Ascending aorta (tissue), 2 donors: Measurements from ENCODE around the gene NEIL1. TPM values are rescaled to one million over a fixed set of nuclear protein-coding genes. Genes with fewer than 3 reads are reported as not detected.
"Not testable (repeated sequence)": the region's sequence is repeated elsewhere in the genome, so short reads cannot be mapped to it uniquely, and the experiment has no call there.

Source experiments
- DNase-seq, 2 donors: peaks; one replicate each; pipeline ENCODE4 v3.0.0-alpha.2; 2019; ENCODE audit warnings: low spot score in 2 of 2
- H3K27ac ChIP-seq, 2 donors: fragments of 200-600 bp; sonication (generic); one replicate each; pipeline ENCODE4 v1.5.1; 2016 to 2017; ENCODE audit warnings: mild to moderate bottlenecking in 1 of 2
- H3K27me3 ChIP-seq: fragments of 200-600 bp; sonication (generic); one replicate; pipeline ENCODE4 v1.5.1; 2017
- H3K36me3 ChIP-seq, 2 donors: fragments of 200-600 bp; sonication (generic); one replicate each; pipeline ENCODE4 v1.5.1; 2016
- H3K4me1 ChIP-seq, 2 donors: fragments of 200-600 bp; sonication (generic); one replicate each; pipeline ENCODE4 v1.5.1; 2016 to 2017; ENCODE audit warnings: mild to moderate bottlenecking in 1 of 2
- H3K4me3 ChIP-seq, 2 donors: fragments of 200-600 bp; sonication (generic); one replicate each; pipeline ENCODE4 v1.5.1; 2016 to 2017; ENCODE audit warnings: mild to moderate bottlenecking in 1 of 2
- H3K9me3 ChIP-seq, 2 donors: fragments of 200-600 bp; sonication (generic); one replicate each; pipeline ENCODE4 v1.5.1; 2016
- intact Hi-C: fragments of 100-400 bp; cut with DNase I; formaldehyde crosslinking; loops from one replicate; pipeline ENCODE4 v1.15.1; 2023
- total RNA-seq: library from RNA; depleted of rRNA; stranded (reverse); fragments of >200 nt; gene quantifications from one replicate; pipeline ENCODE4 v1.1.0, GENCODE V29; 2016
- TF ChIP-seq, protein P1 (sequence below), 3 experiments: fragments of 200-600 bp in 2 of 3; fragments of 450-650 bp in 1 of 3; sonication (generic) in 2 of 3; IDR thresholded peaks; one replicate each; pipeline ENCODE4 v1.5.1; 2016 to 2019; ENCODE audit warnings: antibody characterized with exemption in 3 of 3, mild to moderate bottlenecking in 1 of 3, moderate library complexity in 1 of 3

The NEIL1 gene
- total RNA-seq, 1 donor from 2014 or later = 104 TPM

DNA sequence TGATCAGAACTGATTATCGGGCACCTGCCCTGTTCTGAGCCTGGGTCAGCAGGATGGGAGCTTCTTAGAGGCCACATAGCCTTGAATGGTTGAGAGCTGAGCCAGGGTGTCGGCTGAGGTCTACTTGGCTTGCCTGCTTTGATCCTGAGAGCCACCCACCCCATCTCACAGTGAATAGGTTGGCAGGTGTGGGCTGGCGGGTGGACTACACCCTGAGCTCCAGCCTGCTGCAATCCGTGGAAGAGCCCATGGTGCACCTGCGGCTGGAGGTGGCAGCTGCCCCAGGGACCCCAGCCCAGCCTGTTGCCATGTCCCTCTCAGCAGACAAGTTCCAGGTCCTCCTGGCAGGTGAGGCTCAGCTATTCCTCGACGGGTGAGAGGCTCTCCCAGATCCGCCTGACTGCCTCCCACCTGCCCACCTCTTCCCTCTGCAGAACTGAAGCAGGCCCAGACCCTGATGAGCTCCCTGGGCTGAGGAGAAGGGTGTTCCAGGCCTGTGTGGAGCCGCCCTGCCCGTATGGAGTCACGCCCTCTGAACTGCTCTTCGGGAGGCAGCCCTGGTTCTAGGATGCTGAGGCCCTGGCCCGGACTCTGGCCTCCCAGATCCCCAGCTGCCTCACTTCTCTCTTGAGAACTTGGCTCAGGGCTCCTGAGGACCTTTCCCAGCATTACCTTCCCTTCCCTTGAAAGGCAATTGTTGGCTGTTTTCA lies 7.2 kb upstream of the NEIL1 start:
- H3K27me3 ChIP-seq = no peaks in the 10 kb centered on the region

DNA sequence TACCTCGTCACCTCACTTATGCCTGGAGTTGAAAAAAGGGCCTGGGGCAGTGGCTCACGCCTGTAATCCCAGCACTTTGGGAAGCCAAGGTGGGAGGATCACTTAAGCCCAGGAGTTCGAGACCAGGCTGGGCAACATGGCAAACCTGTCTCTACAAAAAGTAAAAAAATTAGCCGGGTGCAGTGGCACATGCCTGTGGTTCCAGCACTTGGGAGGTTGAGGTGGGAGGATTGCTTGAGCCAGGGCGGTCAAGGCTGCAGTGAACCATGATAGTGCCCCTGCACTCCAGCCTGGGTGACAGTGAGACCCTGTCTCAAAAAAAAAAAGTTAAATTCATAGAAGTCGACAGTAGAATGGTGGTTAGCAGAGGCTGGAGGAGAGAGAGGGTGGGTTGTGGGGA lies 4.6 kb upstream of the NEIL1 start:
- Histone ChIP-seq H3K4me3 (no peak overlapping the region), H3K9me3 (no peaks in the 10 kb centered on the region), H3K36me3 (peaks cover 5 to 11% of the 10 kb centered on the region in 2 donors), H3K27ac (no peak overlapping the region), H3K4me1 (peaks cover 0 to 3% of the 10 kb centered on the region in 2 donors), H3K27me3 (no peaks in the 10 kb centered on the region)
- intact Hi-C loops = no loop called here
- DNase-seq = no peak
- TF ChIP-seq, protein P1, sequence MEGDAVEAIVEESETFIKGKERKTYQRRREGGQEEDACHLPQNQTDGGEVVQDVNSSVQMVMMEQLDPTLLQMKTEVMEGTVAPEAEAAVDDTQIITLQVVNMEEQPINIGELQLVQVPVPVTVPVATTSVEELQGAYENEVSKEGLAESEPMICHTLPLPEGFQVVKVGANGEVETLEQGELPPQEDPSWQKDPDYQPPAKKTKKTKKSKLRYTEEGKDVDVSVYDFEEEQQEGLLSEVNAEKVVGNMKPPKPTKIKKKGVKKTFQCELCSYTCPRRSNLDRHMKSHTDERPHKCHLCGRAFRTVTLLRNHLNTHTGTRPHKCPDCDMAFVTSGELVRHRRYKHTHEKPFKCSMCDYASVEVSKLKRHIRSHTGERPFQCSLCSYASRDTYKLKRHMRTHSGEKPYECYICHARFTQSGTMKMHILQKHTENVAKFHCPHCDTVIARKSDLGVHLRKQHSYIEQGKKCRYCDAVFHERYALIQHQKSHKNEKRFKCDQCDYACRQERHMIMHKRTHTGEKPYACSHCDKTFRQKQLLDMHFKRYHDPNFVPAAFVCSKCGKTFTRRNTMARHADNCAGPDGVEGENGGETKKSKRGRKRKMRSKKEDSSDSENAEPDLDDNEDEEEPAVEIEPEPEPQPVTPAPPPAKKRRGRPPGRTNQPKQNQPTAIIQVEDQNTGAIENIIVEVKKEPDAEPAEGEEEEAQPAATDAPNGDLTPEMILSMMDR (IDR thresholded peaks at IDR 0.05) = no peak

More for the DNA sequence above, 7.2 kb upstream of the NEIL1 start:
- no peaks in the 10 kb centered on the region for H3K9me3 ChIP-seq
- TF ChIP-seq, protein P1 (IDR thresholded peaks at IDR 0.05) = no peak
- H3K4me1 ChIP-seq = peaks cover 3 to 5% of the 10 kb centered on the region in 2 donors
- no peak overlapping the region for H3K27ac ChIP-seq
- peaks cover 5 to 11% of the 10 kb centered on the region in 2 donors for H3K36me3 ChIP-seq
- no peak overlapping the region for H3K4me3 ChIP-seq
- DNase-seq = no peak
- intact Hi-C loops = loop anchor here (10.0 kb wide), 1 partner anchor 315 kb away; the partner anchor contains the start of gene PPCDC

DNA sequence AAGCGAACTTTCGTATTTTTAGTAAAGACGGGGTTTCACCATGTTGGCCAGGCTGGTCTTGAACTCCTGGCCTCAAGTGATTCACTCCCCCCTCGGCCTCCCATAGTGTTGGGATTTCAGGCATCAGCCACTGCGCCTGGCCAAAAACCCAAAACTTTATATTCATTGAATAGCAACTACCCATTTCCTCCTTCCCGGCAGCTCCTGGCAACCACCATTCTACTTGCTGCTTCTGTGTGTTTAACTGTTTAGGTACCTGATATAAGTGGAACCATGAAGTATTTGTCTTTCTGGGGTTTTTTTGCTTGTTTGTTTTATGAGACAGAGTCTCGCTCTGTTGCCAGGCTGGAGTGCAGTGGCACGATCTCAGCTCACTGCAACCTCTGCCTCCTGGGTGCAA lies 2.9 kb upstream of the NEIL1 start:
- intact Hi-C loops, H3K4me3 ChIP-seq, H3K9me3 ChIP-seq, H3K36me3 ChIP-seq, DNase-seq, H3K27ac ChIP-seq, H3K4me1 ChIP-seq, H3K27me3 ChIP-seq: not testable (repeated sequence)

DNA sequence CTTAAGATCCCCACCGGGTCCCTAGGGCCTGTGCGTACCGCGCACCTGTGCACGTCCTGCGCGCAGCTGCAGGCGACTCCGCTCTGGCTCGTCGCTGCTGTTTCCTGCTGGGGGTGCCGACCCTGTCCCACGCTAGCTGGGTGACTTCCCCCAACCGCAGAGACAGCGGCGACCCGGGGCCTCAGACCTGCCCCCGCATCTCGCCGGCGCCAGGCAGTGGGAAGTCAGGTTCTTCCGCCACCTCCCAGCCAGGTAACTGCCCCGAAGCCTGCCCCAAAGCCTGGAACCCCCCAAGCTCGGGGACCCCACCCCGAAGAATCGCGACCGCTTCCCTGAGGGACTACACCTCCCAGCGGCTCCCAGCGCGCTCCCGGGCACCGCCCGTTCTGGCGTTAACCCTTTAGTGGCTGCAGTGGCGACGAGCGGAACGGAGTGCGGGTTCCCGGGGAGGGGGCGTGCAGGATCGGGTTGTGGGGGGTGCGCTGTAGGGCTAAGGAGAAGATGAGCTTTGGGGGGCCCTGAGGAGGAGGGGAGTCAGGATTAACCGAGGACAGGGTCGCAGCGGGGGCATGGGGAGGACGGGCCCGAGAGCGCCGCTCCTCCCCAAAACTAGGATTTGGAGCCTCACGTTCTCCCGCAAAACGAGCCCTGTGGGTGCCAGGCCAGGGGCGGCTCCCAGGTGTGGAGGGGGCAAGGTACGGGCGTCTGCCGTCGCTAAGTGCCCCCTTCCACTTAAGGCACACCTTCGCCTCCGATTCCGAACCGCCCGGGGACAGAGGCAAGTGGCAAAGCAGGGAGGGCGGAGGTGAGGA lies 589 bp downstream of the NEIL1 start:
- DNase-seq = peak in 1 of 2 donors; percentile 74
- peak overlapping the region; percentile 42 to 62 for H3K27ac ChIP-seq
- H3K9me3 ChIP-seq = no peaks in the 10 kb centered on the region
- peaks cover 6 to 11% of the 10 kb centered on the region in 2 donors for H3K4me1 ChIP-seq
- H3K4me3 ChIP-seq = peak overlapping the region; percentile 90 to 94
- intact Hi-C loops = loop anchor here (1.0 kb wide), 1 partner anchor 21 kb away; the partner anchor contains the start of gene MAN2C1
- H3K36me3 ChIP-seq = no peaks in the 10 kb centered on the region
- no peaks in the 10 kb centered on the region for H3K27me3 ChIP-seq
- TF ChIP-seq, protein P1 (IDR thresholded peaks at IDR 0.05) = no peak

DNA sequence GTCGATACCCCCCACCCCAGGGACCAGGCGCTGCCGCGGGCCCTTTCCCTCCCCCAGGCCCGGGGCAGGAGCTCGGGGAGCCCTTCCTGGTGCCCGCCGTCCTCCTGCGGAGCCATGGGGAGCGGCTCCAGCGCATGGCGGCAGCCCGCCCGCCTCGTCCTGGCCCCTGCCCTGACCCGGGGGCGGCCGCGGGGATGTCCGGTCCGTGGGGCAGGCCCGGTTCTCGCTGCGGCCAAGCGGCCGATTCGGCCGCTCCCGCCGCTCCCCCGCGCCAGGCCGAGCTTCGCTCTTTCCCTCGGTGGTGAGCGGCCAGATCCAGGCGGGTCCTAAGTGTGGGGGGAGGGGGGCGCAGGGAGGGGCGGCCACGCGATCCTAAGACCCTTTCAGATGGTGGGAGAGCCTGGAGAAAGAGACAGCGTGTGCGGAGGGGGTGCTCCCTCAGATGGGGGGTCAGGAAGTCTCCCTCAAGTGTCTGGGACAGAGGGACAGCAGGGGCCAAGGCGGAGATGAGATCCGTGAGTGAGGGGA lies 1.3 kb downstream of the NEIL1 start:
- Histone ChIP-seq H3K9me3 (no peaks in the 10 kb centered on the region), H3K4me3 (peak overlapping the region; percentile 90 to 94), H3K4me1 (peaks cover 6 to 11% of the 10 kb centered on the region in 2 donors), H3K36me3 (no peaks in the 10 kb centered on the region), H3K27me3 (no peaks in the 10 kb centered on the region), H3K27ac (peak overlapping the region; percentile 42 to 62)
- no peak for DNase-seq
- intact Hi-C loops = loop anchor here (1.0 kb wide), 1 partner anchor 20 kb away; the partner anchor contains the start of gene MAN2C1
- TF ChIP-seq, protein P1 (IDR thresholded peaks at IDR 0.05) = no peak
